Psoas muscle (tissue), 8 donors: ENCODE measurements around the gene PRKN. TPM values are rescaled to one million over a fixed set of nuclear protein-coding genes. Genes with fewer than 3 reads are reported as not detected.

ENCODE experiments used
- ATAC-seq, 4 donors: fragments of 200-7000 bp; cut with Tn5 transposase; one replicate each; pipeline ENCODE4 v1.9.1; 2020; ENCODE audit warnings: moderate library complexity in 3 of 4, mild to moderate bottlenecking in 2 of 4
- DNase-seq, 2 donors: peaks; one replicate each; pipeline ENCODE4 v3.0.0-alpha.2; 2020
- H3K27ac ChIP-seq: fragments of 200-600 bp; one replicate; pipeline ENCODE4 v1.8.0; 2022
- H3K27me3 ChIP-seq, 3 donors: fragments of 200-600 bp in 1 of 3; one replicate each; pipeline versions ENCODE4 v1.6.1 to v1.8.0; 2013 to 2022; ENCODE audit warnings: low read length in 2 of 3, mild to moderate bottlenecking in 2 of 3, moderate library complexity in 1 of 3; ENCODE audit not compliant: insufficient read depth in 3 of 3
- H3K36me3 ChIP-seq, 2 donors: fragments of 200-600 bp in 1 of 2; one replicate each; pipeline versions ENCODE4 v1.6.1 to v1.8.0; 2013 to 2022; ENCODE audit warnings: low read depth in 1 of 2, mild to moderate bottlenecking in 1 of 2, moderate library complexity in 1 of 2; ENCODE audit not compliant: insufficient read depth in 1 of 2
- H3K4me1 ChIP-seq: fragments of 200-600 bp; one replicate; pipeline ENCODE4 v1.8.0; 2022
- H3K4me3 ChIP-seq: fragments of 200-600 bp; one replicate; pipeline ENCODE4 v1.8.0; 2022; ENCODE audit warnings: mild to moderate bottlenecking
- H3K9me3 ChIP-seq: fragments of 200-600 bp; one replicate; pipeline ENCODE4 v1.8.0; 2022
- WGBS, 3 donors: extraction: QIAGEN DNeasy Blood & Tissue Kit; methylation state at CpG; one replicate each; pipeline versions ENCODE4 v1.1.6 to v1.1.7; 2013; 5-methylcytosine and 5-hydroxymethylcytosine counted together
- intact Hi-C, 2 donors: fragments of 100-400 bp; cut with DNase I; formaldehyde crosslinking; loops; one replicate each; pipeline versions ENCODE4 v1.11.0 to v1.14.2; 2022
- polyA plus RNA-seq, 3 donors: library from polyadenylated mRNA; stranded (reverse); fragments of 200-250 nt; gene quantifications; one replicate each; pipeline ENCODE4 v1.2.3, GENCODE V29; 2013
- total RNA-seq, 4 donors: library from RNA; stranded (reverse); fragmentation: NEBNext Ultra II Directional in 2 of 4; extraction: Animal tissue kit (Norgen Biotek cat#: 25700) in 2 of 4; gene quantifications; one replicate each; pipeline versions ENCODE4 v1.2.1 to v1.2.4, GENCODE V29; 2021 to 2023
- TF ChIP-seq, protein P1 (sequence below): fragments of 200-600 bp; IDR thresholded peaks from one replicate; pipeline ENCODE4 v1.8.0; 2022; ENCODE audit warnings: antibody characterized with exemption
- donor health status: healthy with polysubstance abuse.
- donor health status: DM: no; HTN: no; CAD: no; lungs with moderate emphysema.
- donor health status: Bipolar disorder and iron deficiency.
- donor health status: healthy.
- donor health status: DM: yes; HTN: yes; CAD: no.
- donor health status: DM: no; HTN: no; CAD: no.
- donor health status: DM: no; HTN: no; CAD: no.
- donor health status: DM: yes; HTN: yes; CAD: no.

The PRKN gene
- total and polyA plus RNA-seq, 7 donors, result 1.5 to 19.5 (median 11.7) TPM

DNA sequence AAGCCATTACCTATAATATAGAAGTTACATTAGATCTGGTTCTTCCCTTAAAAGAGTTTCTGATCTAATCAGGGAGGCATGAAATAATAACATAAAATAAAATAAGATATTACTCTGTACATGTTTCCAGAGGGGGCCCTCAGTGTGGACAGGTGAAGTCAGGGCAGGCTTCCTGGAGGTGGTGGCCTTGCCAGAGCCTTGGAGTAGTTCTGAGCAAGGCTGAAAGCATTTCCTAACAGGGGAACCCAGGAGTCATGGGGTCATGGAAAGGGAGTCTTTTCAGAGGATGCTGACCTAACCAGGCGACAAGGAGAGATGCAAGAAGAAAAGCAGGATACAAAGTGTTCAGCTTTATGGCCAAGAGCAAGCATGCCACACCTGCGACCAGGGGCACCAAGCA is 982.4 kb downstream of the PRKN start:
- Histone ChIP-seq H3K27me3 (no peaks in the 10 kb centered on the region), H3K4me3 (no peak overlapping the region), H3K36me3 (no peaks in the 10 kb centered on the region), H3K27ac (no peak overlapping the region), H3K4me1 (no peaks in the 10 kb centered on the region), H3K9me3 (no peaks in the 10 kb centered on the region)
- 79 to 90% (median 86%) methylated on average over 2 of the region's 2 CpGs for WGBS, 3 donors
- TF ChIP-seq, protein P1, sequence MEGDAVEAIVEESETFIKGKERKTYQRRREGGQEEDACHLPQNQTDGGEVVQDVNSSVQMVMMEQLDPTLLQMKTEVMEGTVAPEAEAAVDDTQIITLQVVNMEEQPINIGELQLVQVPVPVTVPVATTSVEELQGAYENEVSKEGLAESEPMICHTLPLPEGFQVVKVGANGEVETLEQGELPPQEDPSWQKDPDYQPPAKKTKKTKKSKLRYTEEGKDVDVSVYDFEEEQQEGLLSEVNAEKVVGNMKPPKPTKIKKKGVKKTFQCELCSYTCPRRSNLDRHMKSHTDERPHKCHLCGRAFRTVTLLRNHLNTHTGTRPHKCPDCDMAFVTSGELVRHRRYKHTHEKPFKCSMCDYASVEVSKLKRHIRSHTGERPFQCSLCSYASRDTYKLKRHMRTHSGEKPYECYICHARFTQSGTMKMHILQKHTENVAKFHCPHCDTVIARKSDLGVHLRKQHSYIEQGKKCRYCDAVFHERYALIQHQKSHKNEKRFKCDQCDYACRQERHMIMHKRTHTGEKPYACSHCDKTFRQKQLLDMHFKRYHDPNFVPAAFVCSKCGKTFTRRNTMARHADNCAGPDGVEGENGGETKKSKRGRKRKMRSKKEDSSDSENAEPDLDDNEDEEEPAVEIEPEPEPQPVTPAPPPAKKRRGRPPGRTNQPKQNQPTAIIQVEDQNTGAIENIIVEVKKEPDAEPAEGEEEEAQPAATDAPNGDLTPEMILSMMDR, result no peak
- ATAC-seq, result no peak
- intact Hi-C loops, result no loop called here
- DNase-seq, result no peak

DNA sequence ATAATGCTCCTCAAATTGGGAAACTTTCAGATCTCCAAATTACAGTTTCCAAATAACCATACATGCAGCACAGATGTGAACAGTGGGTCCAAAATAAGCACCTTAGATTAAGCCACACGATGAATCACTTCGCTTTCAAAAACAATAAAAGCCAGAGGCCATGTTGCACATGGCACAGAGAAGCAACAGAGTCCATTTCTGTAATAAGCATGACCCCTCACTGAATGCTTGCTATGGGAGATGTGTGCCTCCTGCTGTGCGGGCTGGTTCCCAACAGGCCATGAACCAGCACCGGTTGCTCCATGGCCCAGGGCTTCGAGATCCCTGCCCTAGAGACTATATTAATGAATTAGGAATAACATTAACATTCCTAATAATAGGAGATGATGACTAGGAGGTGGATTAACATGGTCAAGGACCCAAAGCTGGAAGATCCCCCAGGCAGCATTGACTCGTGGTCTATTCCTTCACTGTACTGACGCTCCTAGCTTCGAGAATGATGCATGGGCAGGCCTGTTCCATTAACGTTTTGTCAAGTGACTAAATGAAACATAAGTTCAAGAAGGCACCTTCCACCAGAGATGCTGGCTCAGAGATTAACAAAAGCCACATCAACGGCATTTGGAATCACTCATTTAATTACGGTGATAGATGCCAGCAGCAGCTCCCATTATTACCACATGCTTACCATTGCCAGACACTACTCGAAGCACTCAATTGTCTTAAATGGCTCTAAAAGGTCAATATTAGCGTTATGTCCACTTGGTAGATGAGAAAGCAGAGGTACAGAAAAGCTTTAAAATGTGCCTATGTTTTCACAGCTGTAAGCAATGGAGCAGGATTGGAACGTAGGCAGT is 983.1 kb downstream of the PRKN start:
- 76 to 83% (median 80%) methylated on average over 14 of the region's 14 CpGs for WGBS, 3 donors
- no peaks in the 10 kb centered on the region for H3K27me3 ChIP-seq
- TF ChIP-seq, protein P1, result no peak
- no peaks in the 10 kb centered on the region for H3K36me3 ChIP-seq
- DNase-seq (no peak), ATAC-seq (no peak)
- H3K4me1 ChIP-seq, result no peaks in the 10 kb centered on the region
- intact Hi-C loops, result no loop called here
- H3K9me3 ChIP-seq, result no peaks in the 10 kb centered on the region
- H3K4me3 ChIP-seq, result no peak overlapping the region
- no peak overlapping the region for H3K27ac ChIP-seq

DNA sequence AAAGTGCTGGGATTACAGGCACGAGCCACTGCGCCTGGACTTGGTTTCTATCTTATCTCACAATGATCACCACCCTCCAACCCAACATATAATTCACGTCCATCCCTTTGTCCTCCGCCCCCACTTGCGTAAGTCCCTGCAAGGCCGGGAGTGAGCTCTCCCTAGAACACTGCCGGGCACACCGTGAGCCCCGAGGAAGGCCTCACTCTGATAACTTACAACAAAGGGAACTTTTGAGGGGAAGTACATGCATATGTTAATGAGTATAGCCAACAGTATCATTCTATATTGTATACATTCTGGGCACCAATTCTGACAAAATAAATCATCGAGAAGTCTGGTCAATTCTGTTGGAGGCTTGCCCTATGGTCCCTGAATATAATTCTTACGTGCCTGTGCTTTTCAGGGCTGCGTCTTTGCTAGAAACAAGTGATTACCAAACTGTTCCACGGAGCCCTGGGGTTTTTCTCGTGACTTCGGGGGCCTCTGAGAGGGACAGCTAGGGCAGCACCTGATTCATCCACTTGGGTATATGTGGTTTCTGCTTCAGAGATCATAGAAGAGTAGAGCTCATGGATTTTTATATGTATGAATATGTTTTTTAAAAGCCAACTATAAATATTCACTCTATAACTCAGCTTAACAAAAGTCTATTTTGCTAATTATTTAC is 983.9 kb downstream of the PRKN start:
- Histone ChIP-seq H3K4me1 (no peaks in the 10 kb centered on the region), H3K4me3 (no peak overlapping the region), H3K36me3 (no peaks in the 10 kb centered on the region), H3K27ac (no peak overlapping the region), H3K9me3 (no peaks in the 10 kb centered on the region), H3K27me3 (no peaks in the 10 kb centered on the region)
- TF ChIP-seq, protein P1, result no peak
- intact Hi-C loops, result no loop called here
- 95 to 97% (median 96%) methylated on average over 15 of the region's 15 CpGs for WGBS, 3 donors
- ATAC-seq (no peak), DNase-seq (no peak)

DNA sequence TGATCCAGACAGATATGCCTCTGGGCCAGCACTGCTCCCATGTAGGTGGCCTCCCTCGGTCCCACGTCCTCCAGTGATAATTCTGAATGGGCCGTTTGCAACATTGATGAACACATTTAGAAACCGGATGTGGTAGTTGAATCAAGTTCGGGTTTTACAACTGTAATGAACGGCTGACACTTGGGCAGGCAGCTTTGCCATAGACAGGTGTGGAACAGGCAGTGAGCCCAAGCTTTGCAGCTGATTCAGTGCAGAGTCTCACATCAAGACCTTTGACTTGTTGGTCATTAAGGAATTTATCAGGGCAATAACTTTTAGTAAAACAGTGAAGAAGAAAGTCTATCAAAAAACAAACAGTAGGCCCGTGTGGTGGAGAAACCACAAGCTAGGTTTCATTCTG is 987.1 kb downstream of the PRKN start:
- H3K36me3 ChIP-seq, result no peaks in the 10 kb centered on the region
- DNase-seq (no peak), ATAC-seq (no peak)
- H3K4me3 ChIP-seq, result no peak overlapping the region
- no peaks in the 10 kb centered on the region for H3K4me1 ChIP-seq
- intact Hi-C loops, result no loop called here
- 65 to 81% (median 76%) methylated on average over 7 of the region's 7 CpGs for WGBS, 3 donors
- no peaks in the 10 kb centered on the region for H3K9me3 ChIP-seq
- no peaks in the 10 kb centered on the region for H3K27me3 ChIP-seq
- H3K27ac ChIP-seq, result no peak overlapping the region
- TF ChIP-seq, protein P1, result no peak
